Esophagus squamous epithelium (tissue), 5 donors: ENCODE data around the gene RNF175. TPM values are rescaled to one million over a fixed set of nuclear protein-coding genes. Genes with fewer than 3 reads are reported as not detected.

Source experiments
- DNase-seq: peaks from one replicate; lab custom pipeline; 2025; lab: John Stamatoyannopoulos, UW
- H3K27ac ChIP-seq, 4 donors: fragments of 200-600 bp; sonication (generic); one replicate each; pipeline ENCODE4 v1.5.1; 2016 to 2019; ENCODE audit warnings: mild to moderate bottlenecking in 1 of 4
- H3K27me3 ChIP-seq, 4 donors: fragments of 200-600 bp; sonication (generic); 1 replicate in 3 of 4; 2 replicates in 1 of 4; pipeline versions ENCODE4 v1.5.1 to v1.6.0; 2017 to 2021; ENCODE audit warnings: antibody characterized with exemption in 1 of 4
- H3K36me3 ChIP-seq, 3 donors: fragments of 200-600 bp; sonication (generic); one replicate each; pipeline ENCODE4 v1.5.1; 2016 to 2019
- H3K4me1 ChIP-seq, 3 donors: fragments of 200-600 bp; sonication (generic); one replicate each; pipeline ENCODE4 v1.5.1; 2017 to 2019
- H3K4me3 ChIP-seq, 4 donors: fragments of 200-600 bp; sonication (generic); 1 replicate in 3 of 4; 2 replicates in 1 of 4; pipeline ENCODE4 v1.5.1; 2016 to 2019; ENCODE audit warnings: mild to moderate bottlenecking in 2 of 4, moderate library complexity in 1 of 4
- H3K9me3 ChIP-seq, 3 donors: fragments of 200-600 bp; sonication (generic); one replicate each; pipeline ENCODE4 v1.5.1; 2016 to 2019
- POLR2A ChIP-seq, 4 donors: fragments of 450-650 bp; IDR thresholded peaks; one replicate each; pipeline ENCODE4 v1.6.1; 2017; ENCODE audit warnings: antibody characterized with exemption in 4 of 4, mild to moderate bottlenecking in 4 of 4, moderate library complexity in 3 of 4
- WGBS, 2 donors: methylation state at CpG; one replicate each; pipeline ENCODE4 v1.1.5; 2018; 5-methylcytosine and 5-hydroxymethylcytosine counted together
- intact Hi-C: fragments of 100-400 bp; cut with DNase I; formaldehyde crosslinking; loops from one replicate; pipeline ENCODE4 v1.15.0; 2022
- total RNA-seq, 4 donors: library from RNA; depleted of rRNA; stranded (reverse); fragments of >200 nt; gene quantifications; one replicate each; pipeline ENCODE4 v1.1.0, GENCODE V29; 2016
- TF ChIP-seq, protein P1 (sequence below), 6 experiments: fragments of 450-650 bp in 4 of 6; fragments of 200-600 bp in 2 of 6; sonication (generic) in 2 of 6; IDR thresholded peaks; one replicate each; pipeline ENCODE4 v1.5.1; 2016 to 2019; ENCODE audit warnings: antibody characterized with exemption in 6 of 6, mild to moderate bottlenecking in 4 of 6, moderate library complexity in 4 of 6
- donor health status: DM: yes; HTN: yes; CAD: no.

The RNF175 gene
- total RNA-seq, 4 donors from 2014 or later, result 0.76 TPM; not detected in 3

DNA sequence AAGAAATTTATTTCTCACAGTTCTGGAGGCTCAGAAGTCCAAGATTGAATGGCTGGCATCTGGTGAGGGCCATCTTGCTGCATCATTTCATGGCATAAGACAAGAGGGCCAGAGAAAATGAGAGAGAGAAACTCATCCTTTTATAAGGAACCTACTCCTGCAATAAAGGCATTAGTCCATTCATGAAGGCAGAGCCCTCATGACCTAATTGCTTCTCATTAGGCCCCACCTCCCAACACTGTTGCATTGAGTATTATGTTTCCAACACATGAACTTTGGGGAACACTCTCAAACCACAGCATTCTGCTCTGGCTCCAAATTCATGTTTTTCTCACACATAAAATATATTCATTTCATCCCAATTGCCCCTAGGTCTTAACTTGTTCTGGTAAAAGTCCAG lies 14.2 kb downstream of the RNF175 start:
- TF ChIP-seq, protein P1, sequence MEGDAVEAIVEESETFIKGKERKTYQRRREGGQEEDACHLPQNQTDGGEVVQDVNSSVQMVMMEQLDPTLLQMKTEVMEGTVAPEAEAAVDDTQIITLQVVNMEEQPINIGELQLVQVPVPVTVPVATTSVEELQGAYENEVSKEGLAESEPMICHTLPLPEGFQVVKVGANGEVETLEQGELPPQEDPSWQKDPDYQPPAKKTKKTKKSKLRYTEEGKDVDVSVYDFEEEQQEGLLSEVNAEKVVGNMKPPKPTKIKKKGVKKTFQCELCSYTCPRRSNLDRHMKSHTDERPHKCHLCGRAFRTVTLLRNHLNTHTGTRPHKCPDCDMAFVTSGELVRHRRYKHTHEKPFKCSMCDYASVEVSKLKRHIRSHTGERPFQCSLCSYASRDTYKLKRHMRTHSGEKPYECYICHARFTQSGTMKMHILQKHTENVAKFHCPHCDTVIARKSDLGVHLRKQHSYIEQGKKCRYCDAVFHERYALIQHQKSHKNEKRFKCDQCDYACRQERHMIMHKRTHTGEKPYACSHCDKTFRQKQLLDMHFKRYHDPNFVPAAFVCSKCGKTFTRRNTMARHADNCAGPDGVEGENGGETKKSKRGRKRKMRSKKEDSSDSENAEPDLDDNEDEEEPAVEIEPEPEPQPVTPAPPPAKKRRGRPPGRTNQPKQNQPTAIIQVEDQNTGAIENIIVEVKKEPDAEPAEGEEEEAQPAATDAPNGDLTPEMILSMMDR (IDR thresholded peaks at IDR 0.05), result no peak
- no peak for TF ChIP-seq POLR2A (IDR thresholded peaks at IDR 0.05)
- no peak overlapping the region for H3K27ac ChIP-seq
- H3K36me3 ChIP-seq, result peaks cover 0 to 4% (median 0%) of the 10 kb centered on the region in 3 donors
- intact Hi-C loops, result no loop called here
- peaks cover 7 to 25% (median 16%) of the 10 kb centered on the region in 3 donors for H3K4me1 ChIP-seq
- no peaks in the 10 kb centered on the region for H3K27me3 ChIP-seq
- no peak for DNase-seq
- no peak overlapping the region for H3K4me3 ChIP-seq
- H3K9me3 ChIP-seq, result peaks cover 0 to 8% (median 7%) of the 10 kb centered on the region in 3 donors

DNA sequence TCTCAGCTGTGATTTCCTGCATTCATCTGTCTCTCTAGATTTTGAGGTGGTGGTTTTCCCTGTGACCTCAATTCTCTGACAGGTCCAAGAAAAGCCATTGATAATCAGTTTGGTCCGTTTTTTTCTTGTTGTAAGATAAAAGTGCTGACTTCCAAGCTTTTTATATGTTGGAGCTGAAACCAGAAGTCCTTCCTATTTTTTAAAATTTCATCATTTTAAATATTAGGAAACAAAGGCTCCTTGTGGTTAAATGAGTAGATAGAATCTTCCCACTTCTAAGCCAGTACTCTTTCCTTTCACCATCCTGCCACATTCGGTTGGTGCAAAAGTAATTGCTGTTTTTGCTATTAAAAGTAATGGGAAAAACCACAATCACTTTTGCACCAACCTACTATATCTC lies 18.3 kb downstream of the RNF175 start:
- 71 to 76% methylated on average over 2 of the region's 2 CpGs for WGBS, 2 donors
- Histone ChIP-seq H3K4me1 (no peaks in the 10 kb centered on the region), H3K4me3 (no peak overlapping the region), H3K36me3 (peaks cover 0 to 4% (median 0%) of the 10 kb centered on the region in 3 donors), H3K27me3 (no peaks in the 10 kb centered on the region), H3K27ac (no peak overlapping the region), H3K9me3 (peaks cover 0 to 11% (median 8%) of the 10 kb centered on the region in 3 donors)
- TF ChIP-seq, protein P1 (IDR thresholded peaks at IDR 0.05), result no peak
- no peak for TF ChIP-seq POLR2A (IDR thresholded peaks at IDR 0.05)
- intact Hi-C loops, result no loop called here
- DNase-seq, result no peak

DNA sequence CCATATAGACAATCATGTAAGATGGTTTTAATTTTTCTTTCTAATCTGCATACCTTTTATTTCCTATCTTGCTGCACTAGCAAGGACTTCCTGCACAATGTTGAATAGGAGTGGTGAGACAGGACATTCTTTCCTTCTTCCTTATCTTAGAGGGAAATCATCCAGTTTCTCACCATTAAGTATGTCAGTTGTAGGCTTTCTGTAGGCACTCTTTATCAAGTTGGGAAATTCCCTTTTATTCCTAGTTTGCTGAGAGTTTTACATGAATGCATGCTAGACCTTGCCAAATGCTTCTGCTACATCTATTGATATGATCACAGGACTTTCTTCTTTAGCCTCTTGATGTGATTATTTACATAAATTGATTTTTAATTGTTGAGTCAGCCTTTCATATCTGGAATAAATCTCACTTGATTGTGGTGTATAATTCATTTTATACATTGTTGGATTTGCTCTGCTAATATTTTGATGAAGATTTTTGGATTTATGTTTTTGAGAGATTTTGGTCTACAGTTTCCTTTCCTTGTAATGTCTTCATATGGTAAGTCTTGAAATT lies 23.8 kb downstream of the RNF175 start:
- Histone ChIP-seq H3K36me3 (no peaks in the 10 kb centered on the region), H3K4me3 (no peak overlapping the region), H3K4me1 (peaks cover 0 to 3% (median 0%) of the 10 kb centered on the region in 3 donors), H3K9me3 (peaks cover 0 to 7% (median 3%) of the 10 kb centered on the region in 3 donors), H3K27ac (no peak overlapping the region), H3K27me3 (no peaks in the 10 kb centered on the region)
- TF ChIP-seq POLR2A (IDR thresholded peaks at IDR 0.05), result no peak
- TF ChIP-seq, protein P1 (IDR thresholded peaks at IDR 0.05), result no peak
- intact Hi-C loops, result no loop called here
- no peak for DNase-seq

DNA sequence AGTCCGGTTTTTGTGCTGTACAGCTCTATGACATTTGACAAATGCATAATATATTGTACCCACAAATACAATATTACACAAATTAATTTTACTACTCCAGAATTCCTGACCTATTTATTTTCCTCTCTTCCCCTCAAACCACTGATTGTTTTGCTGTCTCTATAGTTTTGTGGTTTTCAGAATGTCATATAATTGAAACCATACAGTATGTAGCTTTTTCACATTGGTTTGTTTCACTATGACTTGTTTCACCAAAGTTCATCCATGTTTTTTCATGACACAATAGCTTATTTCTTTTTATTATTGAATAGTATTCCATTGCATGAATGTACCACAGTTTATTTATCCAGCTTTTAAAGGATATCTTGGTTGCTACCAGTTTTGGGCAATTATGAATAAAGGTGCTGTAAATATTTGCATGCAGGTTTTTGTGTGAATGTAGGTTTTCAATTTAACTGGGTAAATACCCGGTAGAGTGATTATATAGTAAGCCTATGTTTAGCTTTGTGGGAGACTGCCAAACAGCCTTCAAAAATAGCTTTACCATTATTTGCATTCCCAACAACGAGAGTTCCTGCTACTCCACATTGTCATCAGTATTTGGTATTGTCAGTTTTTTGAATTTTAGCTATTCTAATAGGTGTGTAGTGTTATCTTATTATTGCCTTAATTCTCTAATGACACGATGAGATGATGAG lies 25.9 kb downstream of the RNF175 start:
- Histone ChIP-seq H3K27me3 (no peaks in the 10 kb centered on the region), H3K27ac (no peak overlapping the region), H3K9me3 (no peaks in the 10 kb centered on the region), H3K4me1 (peaks cover 0 to 3% (median 0%) of the 10 kb centered on the region in 3 donors), H3K36me3 (no peaks in the 10 kb centered on the region), H3K4me3 (no peak overlapping the region)
- no peak for DNase-seq
- WGBS, 2 donors, result 49 to 58% methylated on average over 4 of the region's 4 CpGs
- intact Hi-C loops, result no loop called here
- no peak for TF ChIP-seq POLR2A (IDR thresholded peaks at IDR 0.05)
- TF ChIP-seq, protein P1 (IDR thresholded peaks at IDR 0.05), result no peak

DNA sequence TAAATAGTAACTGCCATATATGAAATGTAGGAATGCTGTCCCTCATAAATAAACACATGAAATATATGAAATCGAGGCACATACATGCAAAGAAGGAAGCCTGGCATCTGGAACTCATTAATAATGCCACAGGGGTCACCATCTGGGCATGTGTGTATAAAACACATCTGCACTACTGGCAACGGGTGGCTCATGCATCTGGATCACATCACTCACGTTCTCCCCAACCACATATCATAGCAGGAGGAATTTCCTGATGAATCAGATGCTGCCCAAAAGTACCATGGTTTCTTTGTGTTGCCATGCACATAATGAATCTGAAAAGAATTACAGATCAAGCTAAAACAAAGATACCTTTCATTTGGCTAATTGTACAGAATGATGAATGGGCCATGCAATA lies 28.6 kb downstream of the RNF175 start:
- intact Hi-C loops, result no loop called here
- DNase-seq, result no peak
- no peak overlapping the region for H3K27ac ChIP-seq
- H3K9me3 ChIP-seq, result no peaks in the 10 kb centered on the region
- TF ChIP-seq POLR2A (IDR thresholded peaks at IDR 0.05), result no peak
- TF ChIP-seq, protein P1 (IDR thresholded peaks at IDR 0.05), result no peak
- no peaks in the 10 kb centered on the region for H3K27me3 ChIP-seq
- 15 to 29% methylated on average over 3 of the region's 3 CpGs for WGBS, 2 donors
- peaks cover 0 to 3% (median 0%) of the 10 kb centered on the region in 3 donors for H3K4me1 ChIP-seq
- H3K4me3 ChIP-seq, result no peak overlapping the region
- H3K36me3 ChIP-seq, result no peaks in the 10 kb centered on the region
